ENCODE data around the gene EDAR. TPM values are rescaled to one million over a fixed set of nuclear protein-coding genes. Genes with fewer than 3 reads are reported as not detected.
A peak's percentile ranks its signal among the peaks of the same experiment; 100 is the strongest.

Gene EDAR
- polyA plus RNA-seq, 3 donors, result not detected

GRCh38 chr2:109024477-109024876 is 35.5 kb upstream of the EDAR start:
- Mint-ChIP-seq H3K4me3 (no peak overlapping the region), H3K4me1 (no peaks in the 10 kb centered on the region), H3K27me3 (ENCODE audit: low read depth in 3 of 3) (peaks cover 2 to 3% (median 3%) of the 10 kb centered on the region in 3 donors), H3K27ac (no peak overlapping the region), H3K36me3 (no peaks in the 10 kb centered on the region), H3K9me3 (peaks cover 0 to 7% (median 0%) of the 10 kb centered on the region in 7 donors)
- Histone ChIP-seq H3K27ac (ENCODE audit: low read depth in 1 of 2, low read length in 2 of 2) (no peak overlapping the region), H3K4me3 (replicated peaks in 1 of 3; ENCODE audit: low read depth in 2 of 3, low read length in 3 of 3) (no peak overlapping the region), H2AFZ (ENCODE audit: insufficient read depth, low read depth, low read length, poor library complexity, severe bottlenecking) (no peak overlapping the region), H3K9me3 (replicated peaks in 1 of 2; ENCODE audit: control insufficient read depth in 1 of 2, insufficient read depth in 1 of 2, low read length in 2 of 2) (no peaks in the 10 kb centered on the region), H3K27me3 (ENCODE audit: control insufficient read depth in 2 of 2, insufficient read depth in 2 of 2, low read length in 2 of 2) (no peaks in the 10 kb centered on the region), H3K4me1 (ENCODE audit: control insufficient read depth in 1 of 2, insufficient read depth in 2 of 2, low read length in 2 of 2) (no peaks in the 10 kb centered on the region), H3K36me3 (replicated peaks in 1 of 2; ENCODE audit: control insufficient read depth in 1 of 2, insufficient read depth in 2 of 2, low read length in 2 of 2) (no peaks in the 10 kb centered on the region), H3K4me2 (replicated peaks; ENCODE audit: extremely low read depth, low read length, poor library complexity, severe bottlenecking) (no peak overlapping the region), H3K79me2 (ENCODE audit: insufficient read depth, low read length) (no peaks in the 10 kb centered on the region), H3K9ac (ENCODE audit: insufficient read depth, low read length, poor library complexity, severe bottlenecking) (no peak overlapping the region), H4K20me1 (ENCODE audit: insufficient read depth, low read length) (no peaks in the 10 kb centered on the region)
- DNase-seq, result no peak
- no CpG with 5 or more reads among the region's 3 CpGs for WGBS (ENCODE audit: insufficient coverage)
- intact Hi-C loops (cut with micrococcal nuclease), result no loop called here
- no peak for TF ChIP-seq CTCF (IDR thresholded peaks at IDR 0.05)

GRCh38 chr2:109021895-109022300 is 32.9 kb upstream of the EDAR start:
- Histone ChIP-seq H3K27ac (ENCODE audit: low read depth in 1 of 2, low read length in 2 of 2) (no peak overlapping the region), H3K4me1 (ENCODE audit: control insufficient read depth in 1 of 2, insufficient read depth in 2 of 2, low read length in 2 of 2) (no peaks in the 10 kb centered on the region), H3K79me2 (ENCODE audit: insufficient read depth, low read length) (no peaks in the 10 kb centered on the region), H4K20me1 (ENCODE audit: insufficient read depth, low read length) (no peaks in the 10 kb centered on the region), H3K27me3 (ENCODE audit: control insufficient read depth in 2 of 2, insufficient read depth in 2 of 2, low read length in 2 of 2) (no peaks in the 10 kb centered on the region), H3K9me3 (replicated peaks in 1 of 2; ENCODE audit: control insufficient read depth in 1 of 2, insufficient read depth in 1 of 2, low read length in 2 of 2) (no peaks in the 10 kb centered on the region), H3K9ac (ENCODE audit: insufficient read depth, low read length, poor library complexity, severe bottlenecking) (no peak overlapping the region), H2AFZ (ENCODE audit: insufficient read depth, low read depth, low read length, poor library complexity, severe bottlenecking) (no peak overlapping the region), H3K4me3 (replicated peaks in 1 of 3; ENCODE audit: low read depth in 2 of 3, low read length in 3 of 3) (no peak overlapping the region), H3K4me2 (replicated peaks; ENCODE audit: extremely low read depth, low read length, poor library complexity, severe bottlenecking) (no peak overlapping the region), H3K36me3 (replicated peaks in 1 of 2; ENCODE audit: control insufficient read depth in 1 of 2, insufficient read depth in 2 of 2, low read length in 2 of 2) (no peaks in the 10 kb centered on the region)
- H3K36me3 Mint-ChIP-seq, result no peaks in the 10 kb centered on the region
- no peak for TF ChIP-seq CTCF (IDR thresholded peaks at IDR 0.05)
- 95% methylated on average over 13 of the region's 13 CpGs for WGBS (ENCODE audit: insufficient coverage)
- H3K9me3 Mint-ChIP-seq, result peaks cover 0 to 6% (median 0%) of the 10 kb centered on the region in 7 donors
- no peak overlapping the region for H3K4me3 Mint-ChIP-seq
- no peak for DNase-seq
- H3K27me3 Mint-ChIP-seq (ENCODE audit: low read depth in 3 of 3), result peaks cover 2 to 5% (median 4%) of the 10 kb centered on the region in 3 donors
- H3K27ac Mint-ChIP-seq, result peak overlapping the region in 1 of 7 donors; percentile 71
- intact Hi-C loops (cut with micrococcal nuclease), result no loop called here
- no peaks in the 10 kb centered on the region for H3K4me1 Mint-ChIP-seq
